ENCODE results near the gene HSBP1. TPM values are rescaled to one million over a fixed set of nuclear protein-coding genes. Genes with fewer than 3 reads are reported as not detected.

Gene HSBP1
- total and polyA plus RNA-seq, 7 donors = 7.5 to 40.6 (median 16.9) TPM

GRCh38 chr16:83830769-83831455 lies 23.1 kb downstream of the HSBP1 start:
- DNase-seq = no peak
- no peaks in the 10 kb centered on the region for H3K36me3 ChIP-seq
- no peak overlapping the region for H3K4me3 ChIP-seq
- no peaks in the 10 kb centered on the region for H3K9me3 ChIP-seq
- no peaks in the 10 kb centered on the region for H3K27me3 ChIP-seq
- intact Hi-C loops (cut with DNase I) = no loop called here
- 54 to 75% methylated on average over 13 of the region's 13 CpGs for WGBS, 2 donors
- peaks cover 0 to 9% (median 3%) of the 10 kb centered on the region in 4 donors for H3K4me1 ChIP-seq
- TF ChIP-seq POLR2AphosphoS5 (IDR thresholded peaks at IDR 0.05) (no peak), EP300 (IDR thresholded peaks at IDR 0.05) (no peak), POLR2A (IDR thresholded peaks at IDR 0.05) (no peak), CTCF (IDR thresholded peaks at IDR 0.05) (no peak)
- no peak overlapping the region for H3K27ac ChIP-seq

- H3K4me1 ChIP-seq = peaks cover 0 to 9% (median 2%) of the 10 kb centered on the region in 4 donors
- H3K36me3 ChIP-seq = no peaks in the 10 kb centered on the region
- DNase-seq = peak; percentile 15
- TF ChIP-seq POLR2A (IDR thresholded peaks at IDR 0.05) (no peak), EP300 (IDR thresholded peaks at IDR 0.05) (no peak), POLR2AphosphoS5 (IDR thresholded peaks at IDR 0.05) (no peak), CTCF (IDR thresholded peaks at IDR 0.05) (no peak)
- H3K9me3 ChIP-seq = no peaks in the 10 kb centered on the region
- no peak overlapping the region for H3K4me3 ChIP-seq
- intact Hi-C loops (cut with DNase I) = no loop called here
- no peak overlapping the region for H3K27ac ChIP-seq
- 44 to 59% methylated on average over 5 of the region's 5 CpGs for WGBS, 2 donors
- H3K27me3 ChIP-seq = no peaks in the 10 kb centered on the region
These were observed 23.7 kb downstream of the HSBP1 start for GRCh38 chr16:83831456-83831987.

GRCh38 chr16:83833921-83834320 lies 26.1 kb downstream of the HSBP1 start:
- intact Hi-C loops (cut with DNase I) = no loop called here
- Histone ChIP-seq H3K27me3 (no peaks in the 10 kb centered on the region), H3K9me3 (no peaks in the 10 kb centered on the region), H3K4me1 (peaks cover 0 to 9% (median 2%) of the 10 kb centered on the region in 4 donors), H3K27ac (no peak overlapping the region), H3K36me3 (no peaks in the 10 kb centered on the region), H3K4me3 (no peak overlapping the region)
- DNase-seq = no peak
- TF ChIP-seq CTCF (IDR thresholded peaks at IDR 0.05) = no peak
- TF ChIP-seq POLR2AphosphoS5 (IDR thresholded peaks at IDR 0.05) = no peak
- TF ChIP-seq EP300 (IDR thresholded peaks at IDR 0.05) = no peak
- no peak for TF ChIP-seq POLR2A (IDR thresholded peaks at IDR 0.05)
- WGBS, 2 donors = 95 to 97% methylated on average over 2 of the region's 2 CpGs

- Histone ChIP-seq H3K27ac (no peak overlapping the region), H3K9me3 (no peaks in the 10 kb centered on the region), H3K27me3 (no peaks in the 10 kb centered on the region), H3K4me3 (no peak overlapping the region), H3K4me1 (peaks cover 0 to 9% (median 2%) of the 10 kb centered on the region in 4 donors), H3K36me3 (no peaks in the 10 kb centered on the region)
- WGBS, 2 donors = 57 to 71% methylated on average over 10 of the region's 10 CpGs
- intact Hi-C loops (cut with DNase I) = no loop called here
- no peak for DNase-seq
- no peak for TF ChIP-seq POLR2A (IDR thresholded peaks at IDR 0.05)
- TF ChIP-seq CTCF (IDR thresholded peaks at IDR 0.05) = no peak
- TF ChIP-seq POLR2AphosphoS5 (IDR thresholded peaks at IDR 0.05) = no peak
- no peak for TF ChIP-seq EP300 (IDR thresholded peaks at IDR 0.05)
These were observed 28.1 kb downstream of the HSBP1 start for GRCh38 chr16:83835586-83836566.

All from sigmoid colon (tissue), 7 donors.